ENCODE measurements around the gene PBRM1.

Gene PBRM1

DNA sequence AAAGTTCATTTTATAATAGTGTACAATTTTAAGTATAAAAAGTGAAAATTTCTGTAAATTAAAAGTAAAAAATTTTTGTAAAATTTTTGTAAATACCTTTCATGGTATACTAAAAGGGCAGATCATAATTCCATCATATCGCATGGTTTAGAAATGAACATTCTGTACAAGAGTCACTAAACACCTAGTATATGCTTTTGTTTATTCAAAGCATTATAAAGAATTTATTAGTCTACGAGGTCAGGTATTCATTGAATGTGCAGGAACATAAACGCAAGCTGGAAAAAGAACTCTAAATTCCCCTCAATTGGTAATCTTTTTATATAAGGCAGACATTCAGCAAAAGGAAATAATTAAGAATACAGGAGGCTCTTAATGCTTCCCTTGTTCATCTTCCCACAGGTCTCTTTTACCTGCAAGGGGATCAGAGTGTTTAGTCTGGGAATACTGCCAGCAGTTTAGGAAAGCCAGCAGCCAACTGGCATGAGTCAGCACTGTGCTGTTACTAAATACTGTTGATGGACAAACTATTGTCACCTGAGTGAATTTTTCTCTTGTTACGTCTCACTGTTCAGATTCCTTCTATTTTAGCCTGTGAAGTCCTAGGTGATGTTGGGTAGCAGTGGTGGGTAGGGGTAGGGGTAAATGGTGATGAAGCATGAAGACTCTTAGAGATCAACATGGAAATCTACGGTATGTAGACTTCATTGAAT, 79.2 kb downstream of the PBRM1 start:
- Histone ChIP-seq H3K36me3 (ENCODE audit: insufficient read depth, low read length) (peaks cover 67% of the 10 kb centered on the region), H3K4me2 (ENCODE audit: low read length) (no peak overlapping the region), H3K27me3 (ENCODE audit: control insufficient read depth, insufficient read depth, low read length) (no peaks in the 10 kb centered on the region), H3K9me3 (replicated peaks; ENCODE audit: low read length) (no peaks in the 10 kb centered on the region), H3K9ac (ENCODE audit: low read depth, low read length) (no peak overlapping the region), H3K4me3 (ENCODE audit: low read length) (no peak overlapping the region), H3K4me1 (ENCODE audit: control insufficient read depth, insufficient read depth, low read length) (peaks cover 4% of the 10 kb centered on the region)

DNA sequence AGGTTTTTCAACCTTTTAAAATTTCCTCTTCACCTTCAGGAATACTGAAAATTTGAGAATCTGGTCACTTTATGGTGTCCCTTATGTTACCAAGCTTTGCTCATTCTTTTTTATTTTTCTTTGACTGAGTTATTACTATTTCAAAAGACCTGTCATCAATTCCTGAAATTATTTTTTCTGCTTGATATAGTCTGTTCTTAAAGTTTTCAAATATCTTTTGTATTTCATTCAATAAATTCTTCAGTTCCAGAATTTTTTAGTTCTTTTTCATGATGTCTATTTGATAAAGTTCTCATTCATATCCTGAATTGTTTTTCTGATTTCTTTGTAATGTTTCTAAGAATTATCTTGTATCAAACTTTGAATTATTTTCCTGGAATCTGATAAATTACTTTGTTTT, 85.5 kb downstream of the PBRM1 start:
- Histone ChIP-seq H3K4me2 (ENCODE audit: low read length) (no peak overlapping the region), H3K4me1 (ENCODE audit: control insufficient read depth, insufficient read depth, low read length) (no peaks in the 10 kb centered on the region), H3K9ac (ENCODE audit: low read depth, low read length) (no peak overlapping the region), H3K36me3 (ENCODE audit: insufficient read depth, low read length) (peaks cover 65% of the 10 kb centered on the region), H3K9me3 (replicated peaks; ENCODE audit: low read length) (no peaks in the 10 kb centered on the region), H3K4me3 (ENCODE audit: low read length) (no peak overlapping the region), H3K27me3 (ENCODE audit: control insufficient read depth, insufficient read depth, low read length) (no peaks in the 10 kb centered on the region)

DNA sequence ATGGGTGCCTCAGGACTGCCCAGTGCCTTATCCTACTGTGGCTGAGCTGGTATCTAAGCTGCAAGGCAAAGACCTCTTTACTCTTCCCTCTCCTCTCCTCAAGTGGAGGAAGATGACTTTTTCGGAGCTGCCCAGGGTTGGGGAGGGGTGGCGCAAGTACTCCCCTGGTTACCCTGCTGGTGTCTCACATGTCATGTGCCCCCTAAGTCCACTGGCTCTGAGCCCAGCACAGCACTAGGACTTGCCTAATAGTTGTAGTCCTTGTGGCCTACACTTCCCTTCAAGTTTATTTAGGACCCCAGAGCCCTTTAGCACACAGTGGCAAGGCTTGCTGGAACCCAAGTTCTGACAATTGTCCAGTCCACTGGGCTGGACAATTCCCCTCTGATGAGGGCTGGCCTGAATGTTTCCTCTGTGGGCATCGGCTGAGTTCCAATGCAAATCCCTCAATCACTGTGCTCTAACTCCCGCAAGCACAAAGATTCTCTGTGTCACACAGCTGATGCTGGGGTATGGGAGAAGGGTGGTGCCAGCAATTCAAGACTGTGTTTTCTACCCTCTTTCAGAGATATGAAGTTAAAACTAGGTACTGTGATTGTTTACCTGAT, 89.0 kb downstream of the PBRM1 start:
- Histone ChIP-seq H3K9ac (ENCODE audit: low read depth, low read length) (no peak overlapping the region), H3K27me3 (ENCODE audit: control insufficient read depth, insufficient read depth, low read length) (no peaks in the 10 kb centered on the region), H3K4me3 (ENCODE audit: low read length) (no peak overlapping the region), H3K9me3 (replicated peaks; ENCODE audit: low read length) (no peaks in the 10 kb centered on the region), H3K4me2 (ENCODE audit: low read length) (no peak overlapping the region), H3K36me3 (ENCODE audit: insufficient read depth, low read length) (peaks cover 44% of the 10 kb centered on the region), H3K4me1 (ENCODE audit: control insufficient read depth, insufficient read depth, low read length) (no peaks in the 10 kb centered on the region)

DNA sequence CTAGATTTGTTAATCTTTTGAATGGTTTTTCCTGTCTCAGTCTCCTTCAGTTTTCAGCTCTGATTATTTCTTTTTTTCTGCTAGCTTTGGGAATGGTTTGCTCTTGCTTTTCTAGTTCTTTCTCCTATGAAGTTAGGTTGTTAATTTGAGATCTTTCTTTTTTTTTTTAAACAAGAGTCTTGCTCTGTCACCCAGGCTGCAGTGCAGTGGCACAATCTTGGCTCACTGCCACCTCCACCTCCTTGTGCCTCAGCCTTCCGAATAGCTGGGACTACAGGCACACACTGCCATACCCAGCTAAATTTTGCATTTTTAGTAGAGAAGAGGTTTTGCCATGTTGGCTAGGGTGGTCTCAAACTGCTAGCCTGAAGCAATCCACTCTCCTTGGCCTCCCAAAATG, 92.6 kb downstream of the PBRM1 start:
- no peaks in the 10 kb centered on the region for H3K27me3 ChIP-seq (ENCODE audit: control insufficient read depth, insufficient read depth, low read length)
- H3K36me3 ChIP-seq (ENCODE audit: insufficient read depth, low read length), result peaks cover 29% of the 10 kb centered on the region

DNA sequence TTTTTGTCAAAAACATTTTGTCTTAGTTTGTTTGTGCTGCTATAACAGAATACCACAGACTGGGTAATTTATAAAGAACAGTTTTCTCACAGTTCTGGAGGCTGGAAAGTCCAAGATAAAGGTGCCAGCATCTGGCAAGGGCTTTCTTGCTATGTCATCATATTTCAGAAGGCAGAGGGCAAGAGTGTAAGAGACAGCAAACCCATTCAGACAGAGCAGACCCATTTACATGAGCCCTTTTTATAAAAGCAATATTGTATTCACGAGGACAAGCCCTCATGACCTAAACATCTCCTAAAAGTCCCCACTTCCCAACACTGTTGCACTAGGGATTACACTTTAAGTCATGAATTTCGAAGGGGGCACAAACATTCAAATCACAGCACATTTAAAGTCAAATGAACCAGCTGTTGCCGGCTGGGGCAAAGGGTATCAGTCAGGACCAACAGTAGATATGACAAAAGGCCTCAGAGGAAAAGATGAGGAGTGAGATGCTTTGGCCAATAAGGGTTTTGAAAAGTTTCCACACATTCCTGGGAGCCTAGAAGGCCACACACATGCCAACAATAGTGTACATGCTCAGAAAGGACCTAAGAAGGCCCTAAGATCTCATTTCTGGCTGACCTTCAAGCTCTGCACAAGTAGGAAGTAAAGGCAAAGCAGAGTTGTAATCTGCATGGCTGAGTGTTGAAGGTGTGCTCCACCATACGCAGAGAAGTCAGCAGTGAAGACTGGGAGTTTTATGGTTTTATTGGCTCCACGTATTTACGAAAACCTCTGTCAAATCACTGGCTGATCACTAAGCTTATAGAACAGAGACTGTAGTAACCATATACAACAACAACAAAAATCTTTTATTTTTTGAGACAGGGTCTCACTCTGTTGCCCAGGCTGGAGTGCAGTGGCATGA, 111.4 kb downstream of the PBRM1 start:
- H3K9ac ChIP-seq (ENCODE audit: low read depth, low read length), result no peak overlapping the region
- no peaks in the 10 kb centered on the region for H3K27me3 ChIP-seq (ENCODE audit: control insufficient read depth, insufficient read depth, low read length)
- no peak overlapping the region for H3K4me2 ChIP-seq (ENCODE audit: low read length)
- H3K36me3 ChIP-seq (ENCODE audit: insufficient read depth, low read length), result peaks cover 45% of the 10 kb centered on the region
- peaks cover 9% of the 10 kb centered on the region for H3K4me1 ChIP-seq (ENCODE audit: control insufficient read depth, insufficient read depth, low read length)
- H3K4me3 ChIP-seq (ENCODE audit: low read length), result no peak overlapping the region
- no peaks in the 10 kb centered on the region for H3K9me3 ChIP-seq (replicated peaks; ENCODE audit: low read length)

More for the DNA sequence above, 92.6 kb downstream of the PBRM1 start:
- Histone ChIP-seq H3K4me3 (ENCODE audit: low read length) (no peak overlapping the region), H3K4me1 (ENCODE audit: control insufficient read depth, insufficient read depth, low read length) (no peaks in the 10 kb centered on the region), H3K9me3 (replicated peaks; ENCODE audit: low read length) (no peaks in the 10 kb centered on the region), H3K9ac (ENCODE audit: low read depth, low read length) (no peak overlapping the region), H3K4me2 (ENCODE audit: low read length) (no peak overlapping the region)

DNA sequence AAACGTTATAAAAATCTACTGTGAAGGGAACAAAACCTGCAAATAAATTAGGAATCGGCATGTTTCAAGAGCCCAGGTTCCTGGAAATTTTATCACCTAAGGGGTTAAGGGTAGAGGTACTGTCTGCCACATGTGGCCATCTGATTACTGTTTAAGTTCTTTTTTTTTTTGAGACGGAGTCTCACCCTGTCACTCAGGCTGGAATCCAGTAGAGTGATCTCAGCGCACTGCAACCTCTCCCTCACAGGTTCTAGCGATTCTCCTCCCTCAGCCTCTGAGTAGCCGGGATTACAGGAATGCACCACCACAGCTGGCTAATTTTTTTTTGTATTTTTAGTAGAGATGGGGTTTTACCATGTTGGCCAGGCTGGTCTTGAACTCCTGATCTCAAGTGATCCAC, 113.5 kb downstream of the PBRM1 start:
- Histone ChIP-seq H3K4me3 (ENCODE audit: low read length) (no peak overlapping the region), H3K27me3 (ENCODE audit: control insufficient read depth, insufficient read depth, low read length) (no peaks in the 10 kb centered on the region), H3K4me1 (ENCODE audit: control insufficient read depth, insufficient read depth, low read length) (peaks cover 9% of the 10 kb centered on the region), H3K4me2 (ENCODE audit: low read length) (no peak overlapping the region), H3K9me3 (replicated peaks; ENCODE audit: low read length) (no peaks in the 10 kb centered on the region), H3K9ac (ENCODE audit: low read depth, low read length) (no peak overlapping the region), H3K36me3 (ENCODE audit: insufficient read depth, low read length) (peaks cover 30% of the 10 kb centered on the region)

DNA sequence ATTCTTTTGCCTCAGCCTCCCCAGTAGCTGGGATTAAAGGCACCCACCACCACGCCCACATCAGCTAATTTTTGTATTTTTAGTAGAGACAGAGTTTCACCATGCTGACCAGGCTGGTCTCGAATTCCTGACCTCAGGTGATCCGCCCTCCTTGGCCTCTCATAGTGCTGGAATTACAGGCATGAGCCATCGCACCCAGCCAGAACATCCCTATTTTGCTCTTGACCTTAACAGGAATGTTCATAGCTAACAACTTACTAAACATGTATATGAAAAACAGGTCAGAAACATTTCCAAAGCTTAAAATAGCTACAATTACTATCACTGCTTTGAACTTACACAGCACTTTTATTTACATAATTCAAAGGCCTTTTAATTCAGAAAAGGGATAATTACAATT, 115.6 kb downstream of the PBRM1 start:
- Histone ChIP-seq H3K9me3 (replicated peaks; ENCODE audit: low read length) (no peaks in the 10 kb centered on the region), H3K4me1 (ENCODE audit: control insufficient read depth, insufficient read depth, low read length) (peaks cover 9% of the 10 kb centered on the region), H3K36me3 (ENCODE audit: insufficient read depth, low read length) (peaks cover 25% of the 10 kb centered on the region), H3K4me3 (ENCODE audit: low read length) (no peak overlapping the region), H3K27me3 (ENCODE audit: control insufficient read depth, insufficient read depth, low read length) (no peaks in the 10 kb centered on the region), H3K4me2 (ENCODE audit: low read length) (no peak overlapping the region), H3K9ac (ENCODE audit: low read depth, low read length) (no peak overlapping the region)

DNA sequence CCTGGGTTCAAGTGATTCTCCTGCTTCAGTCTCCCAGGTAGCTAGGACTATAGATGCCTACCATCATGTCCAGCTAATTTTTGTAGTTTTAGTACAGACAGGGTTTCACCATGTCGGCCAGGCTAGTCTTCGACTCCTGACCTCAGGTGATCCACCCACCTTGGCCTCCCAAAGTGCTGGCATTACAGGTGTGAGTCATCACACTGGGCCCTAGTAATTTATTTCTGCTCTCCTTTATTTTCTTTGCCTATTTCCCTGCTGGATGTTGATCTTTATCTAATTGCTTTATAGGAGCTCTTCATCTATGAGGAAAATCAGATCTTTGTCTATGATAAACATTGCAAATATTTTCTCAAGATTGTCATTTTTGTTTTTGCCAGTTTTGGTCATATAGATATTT, 117.6 kb downstream of the PBRM1 start:
- Histone ChIP-seq H3K4me2 (ENCODE audit: low read length) (no peak overlapping the region), H3K4me3 (ENCODE audit: low read length) (no peak overlapping the region), H3K4me1 (ENCODE audit: control insufficient read depth, insufficient read depth, low read length) (peaks cover 9% of the 10 kb centered on the region), H3K9ac (ENCODE audit: low read depth, low read length) (no peak overlapping the region), H3K9me3 (replicated peaks; ENCODE audit: low read length) (no peaks in the 10 kb centered on the region), H3K36me3 (ENCODE audit: insufficient read depth, low read length) (peaks cover 22% of the 10 kb centered on the region), H3K27me3 (ENCODE audit: control insufficient read depth, insufficient read depth, low read length) (no peaks in the 10 kb centered on the region)

DNA sequence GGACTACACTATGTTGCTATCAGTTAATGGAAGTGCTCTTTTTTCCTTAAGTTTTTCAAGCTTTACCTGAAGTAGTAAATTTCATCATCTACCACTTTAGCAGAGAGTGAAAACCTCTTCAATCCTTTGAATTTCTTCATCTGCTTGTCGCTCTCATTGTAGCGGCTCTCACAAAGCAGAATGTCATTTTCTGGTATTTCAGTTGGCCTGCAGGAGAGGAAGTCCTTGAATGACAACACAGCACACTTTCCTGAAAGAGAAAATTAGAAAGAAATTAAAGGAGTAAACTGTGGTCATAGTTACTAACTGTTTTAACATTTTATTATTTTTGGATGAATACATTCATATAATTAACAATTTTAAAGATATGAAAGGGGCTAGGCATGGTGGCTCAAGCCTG, 121.7 kb downstream of the PBRM1 start:
- Histone ChIP-seq H3K9ac (ENCODE audit: low read depth, low read length) (no peak overlapping the region), H3K4me1 (ENCODE audit: control insufficient read depth, insufficient read depth, low read length) (no peaks in the 10 kb centered on the region), H3K27me3 (ENCODE audit: control insufficient read depth, insufficient read depth, low read length) (no peaks in the 10 kb centered on the region), H3K4me2 (ENCODE audit: low read length) (no peak overlapping the region), H3K9me3 (replicated peaks; ENCODE audit: low read length) (no peaks in the 10 kb centered on the region), H3K4me3 (ENCODE audit: low read length) (no peak overlapping the region), H3K36me3 (ENCODE audit: insufficient read depth, low read length) (peaks cover 52% of the 10 kb centered on the region)

DNA sequence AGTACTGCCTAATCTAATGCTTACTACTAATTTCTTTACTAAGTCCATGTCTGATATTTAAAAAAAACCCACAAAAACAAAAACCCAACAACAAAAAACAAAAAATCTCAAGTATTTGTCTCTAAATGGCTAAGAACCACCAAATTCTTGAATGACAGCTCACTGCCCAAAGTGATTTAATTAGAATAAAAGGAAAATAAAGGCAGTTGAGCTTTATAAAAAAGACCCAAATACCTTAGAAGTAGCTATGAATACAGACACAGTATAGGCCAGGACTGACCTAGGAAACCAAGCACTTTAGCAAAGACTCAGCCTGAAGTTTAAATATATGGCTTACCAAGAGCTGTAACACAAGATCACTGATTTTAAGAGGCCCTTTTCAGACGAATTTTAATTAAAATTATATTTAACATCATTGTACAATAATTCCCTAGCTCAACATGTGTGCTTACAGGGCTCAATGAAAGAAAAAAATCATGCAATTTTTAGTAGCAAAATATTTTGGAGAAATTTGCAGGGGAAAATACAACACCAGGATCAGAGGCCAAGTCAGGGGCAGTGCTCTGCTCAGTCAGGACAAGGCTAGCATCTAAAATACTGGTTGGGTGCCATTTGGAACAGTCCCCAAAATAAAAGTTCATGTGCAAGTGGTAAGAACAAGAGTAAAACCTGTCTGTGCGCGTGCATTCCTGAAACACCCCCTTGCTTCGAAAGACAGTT, 124.5 kb downstream of the PBRM1 start:
- Histone ChIP-seq H3K27me3 (ENCODE audit: control insufficient read depth, insufficient read depth, low read length) (no peaks in the 10 kb centered on the region), H3K4me2 (ENCODE audit: low read length) (no peak overlapping the region), H3K36me3 (ENCODE audit: insufficient read depth, low read length) (peaks cover 70% of the 10 kb centered on the region), H3K4me1 (ENCODE audit: control insufficient read depth, insufficient read depth, low read length) (no peaks in the 10 kb centered on the region), H3K9me3 (replicated peaks; ENCODE audit: low read length) (no peaks in the 10 kb centered on the region), H3K4me3 (ENCODE audit: low read length) (no peak overlapping the region), H3K9ac (ENCODE audit: low read depth, low read length) (no peak overlapping the region)

DNA sequence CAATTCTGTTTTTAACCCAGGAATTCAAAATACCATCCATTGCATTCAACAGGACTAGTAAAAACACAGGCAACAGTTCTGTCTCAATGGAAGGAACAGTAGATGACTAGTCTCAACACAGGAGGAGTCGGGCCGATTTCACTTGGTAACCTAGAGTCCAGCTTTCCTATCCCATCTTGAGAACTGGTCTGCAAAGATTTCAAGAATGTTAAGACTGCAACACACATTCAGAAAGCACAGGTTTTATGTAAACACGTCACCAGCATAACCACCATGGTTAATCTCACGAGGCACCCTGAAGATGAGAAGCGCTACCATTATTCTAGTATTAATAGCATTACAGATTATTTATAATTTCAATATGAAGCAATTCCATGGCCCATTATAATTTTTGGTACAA, 127.3 kb downstream of the PBRM1 start:
- Histone ChIP-seq H3K4me3 (ENCODE audit: low read length) (no peak overlapping the region), H3K36me3 (ENCODE audit: insufficient read depth, low read length) (peaks cover 74% of the 10 kb centered on the region), H3K9me3 (replicated peaks; ENCODE audit: low read length) (no peaks in the 10 kb centered on the region), H3K9ac (ENCODE audit: low read depth, low read length) (no peak overlapping the region), H3K4me1 (ENCODE audit: control insufficient read depth, insufficient read depth, low read length) (no peaks in the 10 kb centered on the region), H3K27me3 (ENCODE audit: control insufficient read depth, insufficient read depth, low read length) (no peaks in the 10 kb centered on the region), H3K4me2 (ENCODE audit: low read length) (no peak overlapping the region)
